ENCODE measurements around the gene ACTG2.

The ACTG2 gene

GRCh38 chr2:73914667-73915066, 21.9 kb downstream of the ACTG2 start:
- no peak for DNase-seq (ENCODE audit: low spot score)

GRCh38 chr2:73915437-73915993, 22.7 kb downstream of the ACTG2 start:
- no peak for DNase-seq (ENCODE audit: low spot score)

- DNase-seq (ENCODE audit: low spot score) = no peak
Measured at GRCh38 chr2:73916666-73917065, 23.9 kb downstream of the ACTG2 start.

GRCh38 chr2:73917296-73917695, 24.5 kb downstream of the ACTG2 start:
- DNase-seq (ENCODE audit: low spot score) = no peak

- DNase-seq (ENCODE audit: low spot score) = no peak
Measured at GRCh38 chr2:73917696-73918207, 24.9 kb downstream of the ACTG2 start.

- DNase-seq (ENCODE audit: low spot score) = no peak
Measured at GRCh38 chr2:73918856-73919255, 26.0 kb downstream of the ACTG2 start.

GRCh38 chr2:73919596-73920228, 26.9 kb downstream of the ACTG2 start:
- DNase-seq (ENCODE audit: low spot score) = no peak

GRCh38 chr2:73920577-73921545, 28.1 kb downstream of the ACTG2 start:
- DNase-seq (ENCODE audit: low spot score) = peak; percentile 75

GRCh38 chr2:73921581-73921980, 28.8 kb downstream of the ACTG2 start:
- DNase-seq (ENCODE audit: low spot score) = no peak

- no peak for DNase-seq (ENCODE audit: low spot score)
Measured at GRCh38 chr2:73922681-73923080, 29.9 kb downstream of the ACTG2 start.

GRCh38 chr2:73925033-73925704, 32.4 kb downstream of the ACTG2 start:
- DNase-seq (ENCODE audit: low spot score) = no peak

GRCh38 chr2:73925853-73926492, 33.2 kb downstream of the ACTG2 start:
- DNase-seq (ENCODE audit: low spot score) = no peak

- DNase-seq (ENCODE audit: low spot score) = peak; percentile 92
Measured at GRCh38 chr2:73926493-73927327, 33.9 kb downstream of the ACTG2 start, which contains the start of gene DGUOK. DGUOK (plus strand) TSS chr2:73926880; CDS start chr2:73926911, 31 bp downstream.

GRCh38 chr2:73927344-73927743, 34.5 kb downstream of the ACTG2 start:
- no peak for DNase-seq (ENCODE audit: low spot score)

GRCh38 chr2:73928963-73929347, 36.1 kb downstream of the ACTG2 start:
- DNase-seq (ENCODE audit: low spot score) = no peak

GRCh38 chr2:73930386-73930785, 37.6 kb downstream of the ACTG2 start:
- no peak for DNase-seq (ENCODE audit: low spot score)

- DNase-seq (ENCODE audit: low spot score) = no peak
Measured at GRCh38 chr2:73931531-73932500, 39.0 kb downstream of the ACTG2 start.

- DNase-seq (ENCODE audit: low spot score) = no peak
Measured at GRCh38 chr2:73933194-73933593, 40.4 kb downstream of the ACTG2 start.

GRCh38 chr2:73935641-73936040, 42.8 kb downstream of the ACTG2 start:
- DNase-seq (ENCODE audit: low spot score) = no peak

Data from ecto neural progenitor cell (in vitro differentiated cells).